Coronary artery (tissue), 2 donors: ENCODE measurements around the gene GALNT7.
A peak's percentile ranks its signal among the peaks of the same experiment; 100 is the strongest.

Experiments
- DNase-seq: peaks from one replicate; pipeline ENCODE4 v3.0.0-alpha.2; 2017; ENCODE audit warnings: low spot score
- H3K27ac ChIP-seq, 2 donors: fragments of 200-600 bp; sonication (generic); one replicate each; pipeline ENCODE4 v1.5.1; 2016 to 2019
- H3K4me3 ChIP-seq: fragments of 200-600 bp; sonication (generic); 2 replicates; pipeline ENCODE4 v1.5.1; 2016; ENCODE audit warnings: mild to moderate bottlenecking, moderate library complexity
- TF ChIP-seq, protein P1 (sequence below): fragments of 200-600 bp; sonication (generic); IDR thresholded peaks from one replicate; pipeline ENCODE4 v1.5.1; 2019; ENCODE audit warnings: antibody characterized with exemption

Gene GALNT7

GRCh38 chr4:173284463-173284862, 115.9 kb downstream of the GALNT7 start:
- Histone ChIP-seq H3K27ac (no peak overlapping the region), H3K4me3 (no peak overlapping the region)
- TF ChIP-seq, protein P1, sequence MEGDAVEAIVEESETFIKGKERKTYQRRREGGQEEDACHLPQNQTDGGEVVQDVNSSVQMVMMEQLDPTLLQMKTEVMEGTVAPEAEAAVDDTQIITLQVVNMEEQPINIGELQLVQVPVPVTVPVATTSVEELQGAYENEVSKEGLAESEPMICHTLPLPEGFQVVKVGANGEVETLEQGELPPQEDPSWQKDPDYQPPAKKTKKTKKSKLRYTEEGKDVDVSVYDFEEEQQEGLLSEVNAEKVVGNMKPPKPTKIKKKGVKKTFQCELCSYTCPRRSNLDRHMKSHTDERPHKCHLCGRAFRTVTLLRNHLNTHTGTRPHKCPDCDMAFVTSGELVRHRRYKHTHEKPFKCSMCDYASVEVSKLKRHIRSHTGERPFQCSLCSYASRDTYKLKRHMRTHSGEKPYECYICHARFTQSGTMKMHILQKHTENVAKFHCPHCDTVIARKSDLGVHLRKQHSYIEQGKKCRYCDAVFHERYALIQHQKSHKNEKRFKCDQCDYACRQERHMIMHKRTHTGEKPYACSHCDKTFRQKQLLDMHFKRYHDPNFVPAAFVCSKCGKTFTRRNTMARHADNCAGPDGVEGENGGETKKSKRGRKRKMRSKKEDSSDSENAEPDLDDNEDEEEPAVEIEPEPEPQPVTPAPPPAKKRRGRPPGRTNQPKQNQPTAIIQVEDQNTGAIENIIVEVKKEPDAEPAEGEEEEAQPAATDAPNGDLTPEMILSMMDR: no peak
- DNase-seq: no peak

DNA sequence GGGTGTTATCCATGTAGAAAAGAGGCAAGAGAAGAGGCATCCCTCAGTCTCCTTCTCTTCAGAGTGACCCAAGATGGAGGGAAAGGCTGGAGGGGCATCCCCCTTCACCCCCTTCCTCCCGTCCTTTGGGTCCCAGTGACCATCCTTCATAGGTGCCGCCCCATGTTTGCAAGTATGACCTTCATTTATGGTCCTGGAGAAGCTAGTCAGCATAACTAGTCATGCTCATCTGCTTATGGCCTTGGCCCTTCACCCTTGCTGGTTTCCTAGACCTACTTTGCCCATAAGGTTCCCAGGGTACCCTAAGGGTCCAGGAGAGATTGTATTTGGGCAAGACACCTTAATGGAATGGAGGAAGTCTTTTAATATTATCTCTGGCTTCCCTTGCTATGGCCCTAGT, 118.9 kb downstream of the GALNT7 start:
- DNase-seq: no peak
- TF ChIP-seq, protein P1: no peak
- Histone ChIP-seq H3K4me3 (no peak overlapping the region), H3K27ac (no peak overlapping the region)

GRCh38 chr4:173288296-173288695, 119.7 kb downstream of the GALNT7 start:
- H3K27ac ChIP-seq: no peak overlapping the region
- TF ChIP-seq, protein P1: no peak
- H3K4me3 ChIP-seq: no peak overlapping the region
- DNase-seq: no peak

GRCh38 chr4:173288698-173289352, 120.2 kb downstream of the GALNT7 start:
- Histone ChIP-seq H3K4me3 (peak overlapping the region; percentile 25), H3K27ac (no peak overlapping the region)
- no peak for DNase-seq
- TF ChIP-seq, protein P1: no peak

DNA sequence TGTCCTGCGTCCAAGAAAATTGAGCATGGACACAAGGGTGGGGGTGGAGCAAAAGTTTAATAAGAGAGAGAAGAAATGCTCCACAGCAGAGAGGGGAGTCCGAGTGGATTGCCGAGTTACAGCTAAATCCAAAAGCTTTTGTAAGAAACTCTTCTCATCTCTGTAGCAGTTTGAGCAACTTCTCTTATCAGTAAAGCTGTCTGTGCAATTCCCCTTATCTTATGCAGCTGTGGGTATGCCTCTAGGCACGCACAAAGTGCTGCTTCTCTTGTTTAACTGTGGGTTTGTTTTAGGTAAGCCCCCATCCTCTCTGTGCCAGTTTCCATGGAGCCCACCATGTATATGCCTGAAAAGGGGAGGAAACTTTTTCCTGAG, 120.7 kb downstream of the GALNT7 start:
- no peak overlapping the region for H3K27ac ChIP-seq
- TF ChIP-seq, protein P1: no peak
- DNase-seq: no peak
- peak overlapping the region; percentile 25 for H3K4me3 ChIP-seq

GRCh38 chr4:173291899-173292298, 123.3 kb downstream of the GALNT7 start:
- Histone ChIP-seq H3K4me3 (no peak overlapping the region), H3K27ac (no peak overlapping the region)
- DNase-seq: no peak
- TF ChIP-seq, protein P1: no peak

GRCh38 chr4:173293663-173294062, 125.1 kb downstream of the GALNT7 start:
- H3K4me3 ChIP-seq: no peak overlapping the region
- no peak for DNase-seq
- H3K27ac ChIP-seq: no peak overlapping the region
- TF ChIP-seq, protein P1: no peak
